ENCODE measurements around the gene TSHZ2.

DNA sequence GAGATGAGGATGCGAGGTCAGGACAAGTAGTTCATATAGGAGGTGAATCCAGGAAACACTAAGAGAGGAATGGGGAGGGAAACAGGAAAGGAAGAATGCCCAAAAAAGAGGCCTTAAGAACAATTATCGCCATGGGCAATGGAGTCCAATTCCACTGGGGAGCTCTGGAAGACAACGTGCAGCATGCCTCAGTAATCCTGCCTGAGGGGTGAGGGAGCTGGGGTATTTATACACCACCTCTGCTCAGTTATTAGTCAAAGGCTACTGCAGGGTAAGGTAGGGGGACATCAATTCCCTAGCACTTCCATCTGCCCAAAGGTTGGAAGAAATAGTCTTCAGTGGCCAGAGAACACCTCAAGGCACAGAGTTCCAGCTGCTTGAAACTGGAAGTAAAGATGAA is 525.1 kb downstream of the TSHZ2 start:
- TF ChIP-seq, protein P1, sequence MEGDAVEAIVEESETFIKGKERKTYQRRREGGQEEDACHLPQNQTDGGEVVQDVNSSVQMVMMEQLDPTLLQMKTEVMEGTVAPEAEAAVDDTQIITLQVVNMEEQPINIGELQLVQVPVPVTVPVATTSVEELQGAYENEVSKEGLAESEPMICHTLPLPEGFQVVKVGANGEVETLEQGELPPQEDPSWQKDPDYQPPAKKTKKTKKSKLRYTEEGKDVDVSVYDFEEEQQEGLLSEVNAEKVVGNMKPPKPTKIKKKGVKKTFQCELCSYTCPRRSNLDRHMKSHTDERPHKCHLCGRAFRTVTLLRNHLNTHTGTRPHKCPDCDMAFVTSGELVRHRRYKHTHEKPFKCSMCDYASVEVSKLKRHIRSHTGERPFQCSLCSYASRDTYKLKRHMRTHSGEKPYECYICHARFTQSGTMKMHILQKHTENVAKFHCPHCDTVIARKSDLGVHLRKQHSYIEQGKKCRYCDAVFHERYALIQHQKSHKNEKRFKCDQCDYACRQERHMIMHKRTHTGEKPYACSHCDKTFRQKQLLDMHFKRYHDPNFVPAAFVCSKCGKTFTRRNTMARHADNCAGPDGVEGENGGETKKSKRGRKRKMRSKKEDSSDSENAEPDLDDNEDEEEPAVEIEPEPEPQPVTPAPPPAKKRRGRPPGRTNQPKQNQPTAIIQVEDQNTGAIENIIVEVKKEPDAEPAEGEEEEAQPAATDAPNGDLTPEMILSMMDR (IDR thresholded peaks at IDR 0.05; ENCODE audit: low read depth, low read length) = no peak
- TF ChIP-seq EZH2phosphoT487 (IDR thresholded peaks at IDR 0.05; ENCODE audit: low read depth) = no peak
